ENCODE measurements around the gene TMEM120B.

- TF ChIP-seq, protein P1, sequence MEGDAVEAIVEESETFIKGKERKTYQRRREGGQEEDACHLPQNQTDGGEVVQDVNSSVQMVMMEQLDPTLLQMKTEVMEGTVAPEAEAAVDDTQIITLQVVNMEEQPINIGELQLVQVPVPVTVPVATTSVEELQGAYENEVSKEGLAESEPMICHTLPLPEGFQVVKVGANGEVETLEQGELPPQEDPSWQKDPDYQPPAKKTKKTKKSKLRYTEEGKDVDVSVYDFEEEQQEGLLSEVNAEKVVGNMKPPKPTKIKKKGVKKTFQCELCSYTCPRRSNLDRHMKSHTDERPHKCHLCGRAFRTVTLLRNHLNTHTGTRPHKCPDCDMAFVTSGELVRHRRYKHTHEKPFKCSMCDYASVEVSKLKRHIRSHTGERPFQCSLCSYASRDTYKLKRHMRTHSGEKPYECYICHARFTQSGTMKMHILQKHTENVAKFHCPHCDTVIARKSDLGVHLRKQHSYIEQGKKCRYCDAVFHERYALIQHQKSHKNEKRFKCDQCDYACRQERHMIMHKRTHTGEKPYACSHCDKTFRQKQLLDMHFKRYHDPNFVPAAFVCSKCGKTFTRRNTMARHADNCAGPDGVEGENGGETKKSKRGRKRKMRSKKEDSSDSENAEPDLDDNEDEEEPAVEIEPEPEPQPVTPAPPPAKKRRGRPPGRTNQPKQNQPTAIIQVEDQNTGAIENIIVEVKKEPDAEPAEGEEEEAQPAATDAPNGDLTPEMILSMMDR (IDR thresholded peaks at IDR 0.05) = no peak
- TF ChIP-seq ZFX (IDR thresholded peaks at IDR 0.05; ENCODE audit: borderline replicate concordance) = no peak
Measured at GRCh38 chr12:121798787-121799155, 86.2 kb downstream of the TMEM120B start.

Data from 22Rv1 (cell line).